GM20000 (cell line): ENCODE results near the gene ZNF500.

Experiments used
- DNase-seq: peaks from one replicate; pipeline ENCODE4 v3.0.0; 2012; ENCODE audit warnings: low spot score
- TF ChIP-seq, protein P1 (sequence below): IDR thresholded peaks from 2 replicates; pipeline ENCODE4 v1.5.1; 2012; ENCODE audit warnings: mild to moderate bottlenecking, control low read depth; ENCODE audit errors: extremely low read depth, missing control alignments

The ZNF500 gene

DNA sequence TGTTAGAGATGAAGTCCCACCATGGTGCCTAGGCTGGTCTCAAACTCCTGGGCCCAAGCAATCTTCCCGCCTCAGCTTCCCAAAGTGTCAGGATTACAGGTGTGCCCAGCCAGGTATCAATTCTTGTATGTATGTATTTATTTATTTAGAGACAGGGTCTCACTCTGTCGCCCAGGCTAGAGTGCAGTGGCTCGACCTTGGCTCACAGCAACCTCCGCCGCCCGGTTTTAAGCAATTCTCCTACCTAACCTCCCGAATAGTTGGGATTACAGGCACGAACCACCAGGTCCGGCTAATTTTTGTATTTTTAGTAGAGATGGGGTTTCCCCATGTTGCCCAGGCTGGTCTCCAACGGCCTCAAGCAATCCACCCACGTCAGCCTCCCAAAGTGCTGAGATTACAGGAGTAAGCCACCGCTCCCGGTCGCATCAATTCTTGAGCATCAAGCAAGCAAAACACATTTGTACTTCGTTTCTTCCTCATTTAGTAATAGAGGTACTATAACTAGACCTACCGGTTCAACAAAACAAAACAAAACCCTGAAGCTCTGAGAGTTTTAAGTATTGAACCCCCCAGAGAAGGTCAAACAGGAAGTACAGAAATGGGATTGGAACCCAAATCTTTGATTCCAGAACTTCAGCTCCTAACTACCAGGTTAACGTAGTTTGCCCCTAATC, 1.0 kb upstream of the ZNF500 start:
- TF ChIP-seq, protein P1, sequence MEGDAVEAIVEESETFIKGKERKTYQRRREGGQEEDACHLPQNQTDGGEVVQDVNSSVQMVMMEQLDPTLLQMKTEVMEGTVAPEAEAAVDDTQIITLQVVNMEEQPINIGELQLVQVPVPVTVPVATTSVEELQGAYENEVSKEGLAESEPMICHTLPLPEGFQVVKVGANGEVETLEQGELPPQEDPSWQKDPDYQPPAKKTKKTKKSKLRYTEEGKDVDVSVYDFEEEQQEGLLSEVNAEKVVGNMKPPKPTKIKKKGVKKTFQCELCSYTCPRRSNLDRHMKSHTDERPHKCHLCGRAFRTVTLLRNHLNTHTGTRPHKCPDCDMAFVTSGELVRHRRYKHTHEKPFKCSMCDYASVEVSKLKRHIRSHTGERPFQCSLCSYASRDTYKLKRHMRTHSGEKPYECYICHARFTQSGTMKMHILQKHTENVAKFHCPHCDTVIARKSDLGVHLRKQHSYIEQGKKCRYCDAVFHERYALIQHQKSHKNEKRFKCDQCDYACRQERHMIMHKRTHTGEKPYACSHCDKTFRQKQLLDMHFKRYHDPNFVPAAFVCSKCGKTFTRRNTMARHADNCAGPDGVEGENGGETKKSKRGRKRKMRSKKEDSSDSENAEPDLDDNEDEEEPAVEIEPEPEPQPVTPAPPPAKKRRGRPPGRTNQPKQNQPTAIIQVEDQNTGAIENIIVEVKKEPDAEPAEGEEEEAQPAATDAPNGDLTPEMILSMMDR: no peak
- DNase-seq: no peak

DNA sequence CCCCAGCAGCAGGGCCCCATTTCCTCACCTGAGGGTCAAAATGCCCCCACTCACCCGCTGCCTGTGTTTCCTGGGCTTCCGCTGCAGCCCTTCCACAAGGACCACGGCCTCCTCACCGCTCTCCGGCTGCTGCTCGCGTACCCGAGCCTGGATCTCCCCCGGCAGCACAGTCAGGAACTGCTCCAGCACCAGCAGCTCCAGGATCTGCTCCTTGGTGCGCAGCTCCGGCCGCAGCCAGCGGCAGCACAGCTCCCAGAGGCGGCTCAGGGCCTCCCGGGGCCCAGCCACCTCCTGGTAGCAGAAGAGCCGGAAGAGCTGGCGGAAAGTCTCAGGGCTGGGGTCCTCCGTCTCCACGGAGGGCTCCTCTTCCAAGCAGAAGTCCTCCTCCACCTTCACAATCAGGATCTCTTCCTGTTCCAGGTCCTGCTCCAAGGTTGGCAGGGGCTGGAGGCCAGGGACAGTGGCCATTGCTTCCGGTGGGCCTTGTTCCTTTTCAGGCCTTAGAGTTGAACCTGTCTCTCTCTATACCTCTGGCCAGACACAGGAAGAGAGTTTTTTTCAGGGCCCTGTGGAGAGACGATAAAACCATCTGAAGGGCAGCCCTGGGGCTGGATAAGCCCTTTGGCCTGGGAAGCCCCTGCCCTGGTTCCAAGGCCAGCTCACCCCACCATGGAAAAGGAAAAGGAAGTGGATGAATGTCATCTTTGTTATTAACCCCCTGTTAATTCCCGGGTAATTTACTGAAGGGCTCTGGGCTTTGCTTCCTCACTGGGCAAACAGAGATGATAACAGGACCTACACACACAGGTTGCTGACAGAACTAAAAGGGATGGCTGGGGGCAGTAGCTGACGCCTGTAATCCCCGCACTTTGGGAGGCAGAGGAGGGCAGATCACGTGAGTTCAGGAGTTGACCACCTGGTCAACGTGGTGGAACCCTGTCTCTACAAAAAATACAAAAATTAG, 1.2 kb downstream of the ZNF500 start:
- TF ChIP-seq, protein P1: no peak
- DNase-seq: no peak

DNA sequence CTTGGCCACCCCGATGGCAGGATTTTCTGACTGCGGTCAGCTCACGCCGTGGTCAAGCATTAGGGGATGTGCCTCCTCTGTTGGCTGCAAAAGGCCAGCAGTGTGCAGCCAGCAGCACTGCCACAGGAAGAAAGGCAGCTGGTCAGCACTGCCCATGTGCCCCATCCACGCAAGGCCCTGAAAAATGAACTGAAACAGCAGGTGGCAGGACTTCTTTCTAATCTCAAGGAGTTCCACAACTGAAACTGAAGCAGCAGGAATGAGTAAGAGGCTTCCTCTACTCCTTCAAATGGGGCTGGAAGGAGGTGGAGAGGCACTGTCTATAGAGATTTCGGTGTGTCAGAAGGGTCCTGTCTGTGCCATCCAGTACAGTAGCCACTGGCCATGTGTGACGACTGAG, 3.2 kb downstream of the ZNF500 start:
- DNase-seq: no peak
- TF ChIP-seq, protein P1: no peak

DNA sequence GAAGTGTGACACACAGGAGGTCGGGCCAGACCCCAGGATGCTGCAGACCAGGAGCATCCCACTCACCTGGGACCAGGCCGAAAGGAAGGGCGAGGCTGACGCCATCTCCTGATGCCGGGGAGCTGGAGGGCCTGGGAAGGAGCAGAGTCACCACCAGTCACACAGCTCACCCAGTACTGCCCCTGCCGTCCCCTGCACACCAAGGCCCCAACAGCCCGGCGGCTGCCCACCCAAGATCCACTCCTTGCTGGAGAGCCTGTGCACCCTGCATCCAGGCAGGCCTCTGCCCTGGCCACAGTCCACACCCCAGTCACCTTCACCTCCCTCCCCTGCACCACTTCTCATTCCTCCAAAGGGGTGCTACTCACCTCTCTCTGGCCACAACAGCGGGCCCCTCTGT, 4.8 kb downstream of the ZNF500 start:
- TF ChIP-seq, protein P1: no peak
- no peak for DNase-seq

DNA sequence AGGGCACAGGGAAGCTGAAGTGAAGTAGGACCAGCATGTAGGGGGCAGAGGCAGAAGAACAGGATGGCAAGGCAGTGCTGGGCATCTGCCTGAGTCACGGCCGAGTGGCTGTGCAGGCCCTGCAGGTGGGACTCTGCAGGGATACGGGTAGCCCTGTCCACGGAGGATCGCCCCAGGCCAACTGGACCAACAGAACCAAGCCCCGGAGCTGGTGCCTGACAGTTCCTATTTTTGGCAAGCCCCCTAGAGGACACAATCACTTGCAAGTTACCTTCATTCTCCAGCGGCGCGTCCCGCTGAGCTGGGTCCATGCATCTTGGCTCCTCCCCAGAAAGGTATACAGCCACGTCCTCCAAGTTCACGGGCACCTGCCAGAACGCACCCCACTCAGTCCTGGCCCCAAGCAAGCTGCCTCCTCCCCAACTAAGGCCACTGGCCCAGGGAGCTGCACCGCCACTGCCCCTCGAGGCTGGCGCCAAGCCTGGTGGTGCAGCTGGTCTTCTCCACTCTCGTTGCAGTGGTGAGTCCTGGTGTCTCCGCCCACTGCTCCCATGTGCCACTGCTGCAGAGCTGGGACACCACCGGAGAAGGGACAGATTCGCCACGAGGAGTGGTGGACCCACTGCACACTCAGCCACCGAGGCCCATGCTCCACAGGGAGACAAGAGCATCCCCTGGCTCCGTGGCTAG, 6.6 kb downstream of the ZNF500 start:
- TF ChIP-seq, protein P1: no peak
- DNase-seq: no peak

DNA sequence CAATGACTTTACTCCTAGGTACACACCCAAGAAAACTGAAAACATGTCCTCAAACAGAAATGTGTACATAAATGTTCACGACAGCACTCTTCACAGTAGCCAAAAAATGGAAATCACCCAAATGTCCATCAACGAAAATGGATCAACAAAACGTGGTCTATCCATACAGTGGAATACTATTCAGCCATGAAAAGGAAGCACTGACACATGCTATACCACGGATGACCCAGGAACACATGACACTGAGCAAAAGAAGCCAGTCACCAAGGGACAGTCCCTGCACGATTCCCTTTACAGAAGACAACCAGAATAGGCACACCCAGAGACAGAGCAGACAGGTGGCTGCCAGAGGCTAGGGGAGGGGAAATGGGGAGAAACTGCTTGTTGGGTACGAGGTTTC, 11.3 kb downstream of the ZNF500 start:
- TF ChIP-seq, protein P1: no peak
- no peak for DNase-seq
